B cell (primary cell): ENCODE data around the gene COL19A1. TPM values are rescaled to one million over a fixed set of nuclear protein-coding genes. Genes with fewer than 3 reads are reported as not detected.

Experiments used
- ATAC-seq: fragments of 200-7000 bp; cut with Tn5 transposase; one replicate; pipeline ENCODE4 v1.10.0; 2021; ENCODE audit warnings: low read depth, mild to moderate bottlenecking, moderate number of reproducible peaks, moderate library complexity
- CTCF ChIA-PET: fragments of 350-600 bp; sonication (Branson Sonifier 250); formaldehyde crosslinking; loops from one replicate; lab custom pipeline; 2021; ENCODE audit warnings: antibody characterized with exemption, inconsistent platforms; lab: Charles Lee
- POLR2A ChIA-PET: fragments of 350-600 bp; sonication (Branson Sonifier 250); formaldehyde crosslinking; loops from one replicate; lab custom pipeline; 2021; ENCODE audit warnings: antibody characterized with exemption; lab: Charles Lee
- DNase-seq: peaks from one replicate; pipeline ENCODE4 v3.0.0; 2013
- H2AFZ ChIP-seq: 2 replicates; pipeline ENCODE4 v1.6.1; 2012; ENCODE audit warnings: mild to moderate bottlenecking, low read depth, low read length; ENCODE audit not compliant: insufficient read depth, poor library complexity, severe bottlenecking
- H3K27ac ChIP-seq, 2 donors: 1 replicate in 1 of 2; 2 replicates in 1 of 2; pipeline ENCODE4 v1.5.1; 2012 to 2013; ENCODE audit warnings: low read length in 2 of 2, mild to moderate bottlenecking in 2 of 2, moderate library complexity in 1 of 2
- H3K27me3 ChIP-seq, 4 experiments: fragments of 200-600 bp in 1 of 4; sonication (generic) in 1 of 4; replicated peaks in 1 of 4; 1 replicate in 2 of 4; 2 replicates in 2 of 4; pipeline versions ENCODE4 v1.6.1 to v1.7.0; 2013 to 2016; ENCODE audit warnings: low read length in 3 of 4, mild to moderate bottlenecking in 2 of 4, mixed read lengths in 1 of 4, moderate library complexity in 1 of 4; ENCODE audit not compliant: insufficient read depth in 4 of 4, control insufficient read depth in 3 of 4; ENCODE audit errors: control extremely low read depth in 1 of 4
- H3K36me3 ChIP-seq, 2 experiments: replicated peaks in 1 of 2; 1 replicate in 1 of 2; 2 replicates in 1 of 2; pipeline versions ENCODE4 v1.6.1 to v1.7.1; 2013; ENCODE audit warnings: low read length in 1 of 2; ENCODE audit not compliant: insufficient read depth in 2 of 2, control insufficient read depth in 1 of 2; ENCODE audit errors: control extremely low read depth in 1 of 2, extremely low read depth in 1 of 2
- H3K4me1 ChIP-seq, 2 donors: fragments of 200-600 bp in 1 of 2; sonication (generic) in 1 of 2; 1 replicate in 1 of 2; 2 replicates in 1 of 2; pipeline versions ENCODE4 v1.5.1 to v1.6.1; 2013 to 2017; ENCODE audit warnings: low read length in 2 of 2; ENCODE audit not compliant: control insufficient read depth in 2 of 2, insufficient read depth in 2 of 2
- H3K4me2 ChIP-seq: replicated peaks from 2 replicates; pipeline ENCODE3; 2012; ENCODE audit warnings: mild to moderate bottlenecking, low read depth, low read length; ENCODE audit not compliant: poor library complexity, severe bottlenecking
- H3K4me3 ChIP-seq, 5 experiments: fragments of 200-600 bp in 1 of 5; sonication (generic) in 1 of 5; 1 replicate in 3 of 5; 2 replicates in 2 of 5; pipeline versions ENCODE4 v1.5.1 to v1.7.0; 2011 to 2016; ENCODE audit warnings: low read length in 4 of 5, mild to moderate bottlenecking in 4 of 5, low read depth in 2 of 5, control low read depth in 1 of 5, moderate library complexity in 1 of 5; ENCODE audit not compliant: insufficient read depth in 1 of 5; ENCODE audit errors: control extremely low read depth in 1 of 5, extremely low read depth in 1 of 5
- H3K79me2 ChIP-seq: fragments of 200-600 bp; sonication (generic); one replicate; pipeline ENCODE4 v1.6.0; 2016; ENCODE audit warnings: low read length; ENCODE audit not compliant: control insufficient read depth, insufficient read depth
- H3K9ac ChIP-seq: fragments of 200-600 bp; sonication (generic); 2 replicates; pipeline ENCODE4 v1.6.1; 2017; ENCODE audit warnings: mild to moderate bottlenecking, low read length, moderate library complexity
- H3K9me3 ChIP-seq, 3 donors: one replicate each; pipeline versions ENCODE4 v1.6.1 to v1.7.1; 2013; ENCODE audit warnings: low read length in 2 of 3; ENCODE audit not compliant: control insufficient read depth in 2 of 3, insufficient read depth in 1 of 3; ENCODE audit errors: control extremely low read depth in 1 of 3
- H4K20me1 ChIP-seq: 2 replicates; pipeline ENCODE4 v1.6.0; 2012; ENCODE audit warnings: mild to moderate bottlenecking, low read length; ENCODE audit not compliant: insufficient read depth, control insufficient read depth, poor library complexity, severe bottlenecking
- H3K27ac Mint-ChIP-seq: one replicate; pipeline ENCODE4 v1.8.0; 2021; ENCODE audit warnings: mixed read lengths
- H3K27me3 Mint-ChIP-seq: one replicate; pipeline ENCODE4 v1.8.0; 2021; ENCODE audit warnings: mixed read lengths
- H3K4me1 Mint-ChIP-seq: one replicate; pipeline ENCODE4 v1.8.0; 2021; ENCODE audit warnings: mixed read lengths
- H3K4me3 Mint-ChIP-seq: one replicate; pipeline ENCODE4 v1.8.0; 2021; ENCODE audit warnings: mixed read lengths
- H3K9me3 Mint-ChIP-seq: one replicate; pipeline ENCODE4 v1.8.0; 2022; ENCODE audit warnings: mixed read lengths; ENCODE audit not compliant: insufficient read depth
- EZH2 ChIP-seq: IDR thresholded peaks from 2 replicates; pipeline ENCODE4 v1.6.1; 2012; ENCODE audit warnings: borderline replicate concordance, low read depth, mild to moderate bottlenecking, moderate library complexity, low read length; ENCODE audit not compliant: insufficient read depth, poor library complexity, severe bottlenecking
- WGBS: methylation state at CpG from one replicate; pipeline ENCODE4 v1.1.5; 2013; ENCODE audit warnings: missing lambda C conversion rate; ENCODE audit not compliant: insufficient coverage; 5-methylcytosine and 5-hydroxymethylcytosine counted together
- intact Hi-C: fragments of 100-400 bp; cut with micrococcal nuclease; formaldehyde crosslinking; loops from one replicate; pipeline ENCODE4 v1.10.0; 2022
- polyA plus RNA-seq: library from polyadenylated mRNA; depleted of rRNA; stranded (reverse); fragments of >200 nt; gene quantifications from 2 replicates; pipeline ENCODE4 v1.2.3, GENCODE V29; 2012
- total RNA-seq, 2 donors: library from RNA; stranded (reverse); fragments of 120-200 nt in 1 of 2; gene quantifications; 1 replicate in 1 of 2; 2 replicates in 1 of 2; pipeline versions ENCODE4 v1.2.3 to v1.2.4, GENCODE V29; 2013 to 2022
- TF ChIP-seq, protein P1 (sequence below): fragments of 200-600 bp; IDR thresholded peaks from one replicate; pipeline ENCODE4 v1.8.0; 2022; ENCODE audit warnings: antibody characterized with exemption, mild to moderate bottlenecking

The COL19A1 gene
- total and polyA plus RNA-seq, 2 donors (not counting 1 experiment from before 2014, with no cell fraction given): 14.6 to 61.4 TPM

- Histone ChIP-seq H3K4me1 (no peaks in the 10 kb centered on the region), H3K36me3 (peaks cover 2 to 30% of the 10 kb centered on the region in 2 experiments), H3K9me3 (peaks cover 0 to 4% (median 0%) of the 10 kb centered on the region in 3 donors), H3K79me2 (no peaks in the 10 kb centered on the region), H3K4me2 (no peak overlapping the region), H3K9ac (no peak overlapping the region), H3K27ac (no peak overlapping the region), H3K4me3 (no peak overlapping the region), H4K20me1 (no peaks in the 10 kb centered on the region), H2AFZ (no peak overlapping the region), H3K27me3 (no peaks in the 10 kb centered on the region)
- Mint-ChIP-seq H3K4me3 (no peak overlapping the region), H3K4me1 (no peaks in the 10 kb centered on the region), H3K27me3 (no peaks in the 10 kb centered on the region), H3K27ac (no peak overlapping the region), H3K9me3 (no peaks in the 10 kb centered on the region)
- POLR2A ChIA-PET: no interaction called here
- CTCF ChIA-PET: no interaction called here
- ATAC-seq (no peak), DNase-seq (no peak)
- TF ChIP-seq EZH2: no peak
- TF ChIP-seq, protein P1, sequence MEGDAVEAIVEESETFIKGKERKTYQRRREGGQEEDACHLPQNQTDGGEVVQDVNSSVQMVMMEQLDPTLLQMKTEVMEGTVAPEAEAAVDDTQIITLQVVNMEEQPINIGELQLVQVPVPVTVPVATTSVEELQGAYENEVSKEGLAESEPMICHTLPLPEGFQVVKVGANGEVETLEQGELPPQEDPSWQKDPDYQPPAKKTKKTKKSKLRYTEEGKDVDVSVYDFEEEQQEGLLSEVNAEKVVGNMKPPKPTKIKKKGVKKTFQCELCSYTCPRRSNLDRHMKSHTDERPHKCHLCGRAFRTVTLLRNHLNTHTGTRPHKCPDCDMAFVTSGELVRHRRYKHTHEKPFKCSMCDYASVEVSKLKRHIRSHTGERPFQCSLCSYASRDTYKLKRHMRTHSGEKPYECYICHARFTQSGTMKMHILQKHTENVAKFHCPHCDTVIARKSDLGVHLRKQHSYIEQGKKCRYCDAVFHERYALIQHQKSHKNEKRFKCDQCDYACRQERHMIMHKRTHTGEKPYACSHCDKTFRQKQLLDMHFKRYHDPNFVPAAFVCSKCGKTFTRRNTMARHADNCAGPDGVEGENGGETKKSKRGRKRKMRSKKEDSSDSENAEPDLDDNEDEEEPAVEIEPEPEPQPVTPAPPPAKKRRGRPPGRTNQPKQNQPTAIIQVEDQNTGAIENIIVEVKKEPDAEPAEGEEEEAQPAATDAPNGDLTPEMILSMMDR: no peak
- intact Hi-C loops: no loop called here
- no CpG with 5 or more reads among the region's 3 CpGs for WGBS
Observed at GRCh38 chr6:70125602-70126001, 259.2 kb downstream of the COL19A1 start.

GRCh38 chr6:70129341-70129740 is 263.0 kb downstream of the COL19A1 start:
- H3K36me3 ChIP-seq: peaks cover 0 to 33% of the 10 kb centered on the region in 2 experiments
- ChIA-PET CTCF (no interaction called here), POLR2A (no interaction called here)
- no peak overlapping the region for H2AFZ ChIP-seq
- H3K9me3 ChIP-seq: no peaks in the 10 kb centered on the region
- no peaks in the 10 kb centered on the region for H3K27me3 ChIP-seq
- no peaks in the 10 kb centered on the region for H3K27me3 Mint-ChIP-seq
- H3K27ac Mint-ChIP-seq: no peak overlapping the region
- intact Hi-C loops: no loop called here
- TF ChIP-seq, protein P1: no peak
- no peak for TF ChIP-seq EZH2
- no peak for ATAC-seq
- H3K79me2 ChIP-seq: no peaks in the 10 kb centered on the region
- no peak overlapping the region for H3K27ac ChIP-seq
- H3K4me1 Mint-ChIP-seq: no peaks in the 10 kb centered on the region
- WGBS: no CpG with 5 or more reads among the region's 3 CpGs
- H3K9ac ChIP-seq: no peak overlapping the region
- DNase-seq: no peak
- no peak overlapping the region for H3K4me2 ChIP-seq
- no peak overlapping the region for H3K4me3 ChIP-seq
- no peaks in the 10 kb centered on the region for H3K9me3 Mint-ChIP-seq
- H3K4me1 ChIP-seq: no peaks in the 10 kb centered on the region
- no peak overlapping the region for H3K4me3 Mint-ChIP-seq
- H4K20me1 ChIP-seq: no peaks in the 10 kb centered on the region
